ENCODE measurements around the gene NOS1AP. TPM values are rescaled to one million over a fixed set of nuclear protein-coding genes. Genes with fewer than 3 reads are reported as not detected.
A peak's percentile ranks its signal among the peaks of the same experiment; 100 is the strongest.
"Not testable (repeated sequence)": the region's sequence is repeated elsewhere in the genome, so short reads cannot be mapped to it uniquely, and the experiment has no call there.

NOS1AP gene
- total RNA-seq, 4 donors from 2014 or later = 0.31 to 12.7 (median 1.7) TPM

GRCh38 chr1:162407539-162407938 lies 338.0 kb downstream of the NOS1AP start:
- 86 to 94% methylated on average over 1 of the region's 1 CpG for WGBS, 2 donors

GRCh38 chr1:162412002-162412401 lies 342.5 kb downstream of the NOS1AP start, which contains the start of gene SH2D1B:
TSS of gene SH2D1B (minus strand) at chr1:162412136. CDS start at chr1:162412016, 120 bp downstream.
- no peak for TF ChIP-seq POLR2A (IDR thresholded peaks at IDR 0.05)
- no peak for TF ChIP-seq CTCF (IDR thresholded peaks at IDR 0.05)
- whole genome bisulfite sequencing, 2 donors = 17% methylated on average over 2 of the region's 3 CpGs; no CpG with 5 or more reads in 1 of the 2 donors
- H3K27me3 ChIP-seq = peaks cover 0 to 7% (median 0%) of the 10 kb centered on the region in 4 donors
- H3K27ac ChIP-seq = no peak within 1 kb of the TSS
- no peaks in the 10 kb centered on the region for H3K36me3 ChIP-seq
- no peaks in the 10 kb centered on the region for H3K9me3 ChIP-seq
- intact Hi-C loops (cut with DNase I) = no loop called here
- no peak within 1 kb of the TSS for H3K4me3 ChIP-seq
- DNase-seq = no peak
- H3K4me1 ChIP-seq = no peaks in the 10 kb centered on the region

More at GRCh38 chr1:162407539-162407938, 338.0 kb downstream of the NOS1AP start:
- no peak overlapping the region for H3K4me3 ChIP-seq
- H3K27me3 ChIP-seq = peaks cover 0 to 7% (median 0%) of the 10 kb centered on the region in 4 donors
- intact Hi-C loops (cut with DNase I) = no loop called here
- no peak for DNase-seq
- H3K36me3 ChIP-seq = no peaks in the 10 kb centered on the region
- no peaks in the 10 kb centered on the region for H3K4me1 ChIP-seq
- TF ChIP-seq POLR2A (IDR thresholded peaks at IDR 0.05) (no peak), CTCF (IDR thresholded peaks at IDR 0.05) (no peak)
- H3K27ac ChIP-seq = no peak overlapping the region
- no peaks in the 10 kb centered on the region for H3K9me3 ChIP-seq

- no peak for DNase-seq
- no peak overlapping the region for H3K4me3 ChIP-seq
- H3K27me3 ChIP-seq = no peaks in the 10 kb centered on the region
- intact Hi-C loops (cut with DNase I) = no loop called here
- H3K27ac ChIP-seq = no peak overlapping the region
- H3K9me3 ChIP-seq = no peaks in the 10 kb centered on the region
- TF ChIP-seq CTCF (IDR thresholded peaks at IDR 0.05) (no peak), POLR2A (IDR thresholded peaks at IDR 0.05) (no peak)
- H3K4me1 ChIP-seq = peaks cover 0 to 27% (median 0%) of the 10 kb centered on the region in 3 donors
- no peaks in the 10 kb centered on the region for H3K36me3 ChIP-seq
Observed at GRCh38 chr1:162416215-162416614, 346.7 kb downstream of the NOS1AP start.

GRCh38 chr1:162416909-162417308 lies 347.4 kb downstream of the NOS1AP start:
- no peak for DNase-seq
- H3K4me3 ChIP-seq = no peak overlapping the region
- peaks cover 0 to 27% (median 0%) of the 10 kb centered on the region in 3 donors for H3K4me1 ChIP-seq
- H3K9me3 ChIP-seq = no peaks in the 10 kb centered on the region
- no peaks in the 10 kb centered on the region for H3K36me3 ChIP-seq
- WGBS, 2 donors = 70 to 100% methylated on average over 1 to 2 of the region's 2 CpGs
- intact Hi-C loops (cut with DNase I) = no loop called here
- no peaks in the 10 kb centered on the region for H3K27me3 ChIP-seq
- TF ChIP-seq POLR2A (IDR thresholded peaks at IDR 0.05) = no peak
- TF ChIP-seq CTCF (IDR thresholded peaks at IDR 0.05) = no peak
- no peak overlapping the region for H3K27ac ChIP-seq

- 86 to 93% methylated on average over 7 of the region's 7 CpGs for WGBS, 2 donors
- intact Hi-C loops (cut with DNase I) = no loop called here
- Histone ChIP-seq H3K9me3 (no peaks in the 10 kb centered on the region), H3K27me3 (no peaks in the 10 kb centered on the region), H3K4me3 (no peak overlapping the region), H3K36me3 (no peaks in the 10 kb centered on the region), H3K27ac (no peak overlapping the region), H3K4me1 (peaks cover 0 to 27% (median 0%) of the 10 kb centered on the region in 3 donors)
- no peak for TF ChIP-seq CTCF (IDR thresholded peaks at IDR 0.05)
- no peak for TF ChIP-seq POLR2A (IDR thresholded peaks at IDR 0.05)
- DNase-seq = no peak
Observed at GRCh38 chr1:162417650-162418049, 348.2 kb downstream of the NOS1AP start.

- H3K27ac ChIP-seq = peak overlapping the region; percentile 34 to 84 (median 77)
- 55 to 60% methylated on average over 6 to 7 of the region's 7 CpGs for WGBS, 2 donors
- intact Hi-C loops (cut with DNase I) = not testable (repeated sequence)
Observed at GRCh38 chr1:162418584-162418983, 349.1 kb downstream of the NOS1AP start.

GRCh38 chr1:162419450-162419931 lies 350.0 kb downstream of the NOS1AP start:
- H3K27me3 ChIP-seq; H3K36me3 ChIP-seq; intact Hi-C loops (cut with DNase I); H3K9me3 ChIP-seq; DNase-seq: not testable (repeated sequence)
- Histone ChIP-seq H3K4me3 (peak overlapping the region in 2 of 4 donors; percentile 14 to 24), H3K4me1 (peaks cover 0 to 27% (median 0%) of the 10 kb centered on the region in 3 donors), H3K27ac (peak overlapping the region; percentile 51 to 84 (median 77))
- WGBS, 2 donors = 46 to 56% methylated on average over 9 of the region's 9 CpGs

More at GRCh38 chr1:162418584-162418983, 349.1 kb downstream of the NOS1AP start:
- not testable (repeated sequence) for H3K9me3 ChIP-seq, H3K36me3 ChIP-seq, H3K27me3 ChIP-seq, DNase-seq, H3K4me3 ChIP-seq
- peaks cover 0 to 27% (median 0%) of the 10 kb centered on the region in 3 donors for H3K4me1 ChIP-seq
